CD4-positive, CD25-positive, alpha-beta regulatory T cell (primary cell): ENCODE measurements around the gene RPN1. TPM values are rescaled to one million over a fixed set of nuclear protein-coding genes. Genes with fewer than 3 reads are reported as not detected.
A peak's percentile ranks its signal among the peaks of the same experiment; 100 is the strongest.

Experiments
- ATAC-seq, 2 donors: fragments of 150-1000 bp; cut with Tn5 transposase; one replicate each; pipeline ENCODE4 v1.10.0; 2021; ENCODE audit warnings: low read depth in 2 of 2, moderate number of reproducible peaks in 2 of 2, moderate library complexity in 1 of 2
- DNase-seq, 3 donors: peaks; one replicate each; pipeline versions ENCODE4 v3.0.0 to v3.0.0-alpha.2; 2012 to 2022; ENCODE audit warnings: mixed read lengths in 1 of 3
- H3K27ac ChIP-seq: one replicate; pipeline ENCODE4 v1.7.0; 2013; ENCODE audit warnings: mild to moderate bottlenecking, low read length; ENCODE audit not compliant: insufficient read depth, poor library complexity, severe bottlenecking
- H3K27me3 ChIP-seq: one replicate; pipeline ENCODE4 v1.7.0; 2013; ENCODE audit warnings: low read length; ENCODE audit not compliant: control insufficient read depth, insufficient read depth
- H3K36me3 ChIP-seq: one replicate; pipeline ENCODE4 v1.7.0; 2013; ENCODE audit warnings: mild to moderate bottlenecking, low read length, moderate library complexity; ENCODE audit not compliant: control insufficient read depth, insufficient read depth
- H3K4me1 ChIP-seq: 2 replicates; pipeline ENCODE4 v1.7.0; 2013; ENCODE audit warnings: mild to moderate bottlenecking, low read length; ENCODE audit not compliant: insufficient read depth, control insufficient read depth, poor library complexity, severe bottlenecking
- H3K4me3 ChIP-seq: one replicate; pipeline ENCODE4 v1.7.0; 2013; ENCODE audit warnings: low read depth, mild to moderate bottlenecking, low read length, moderate library complexity
- H3K9me3 ChIP-seq, 2 experiments: 1 replicate in 1 of 2; 2 replicates in 1 of 2; pipeline ENCODE4 v1.7.0; 2013; ENCODE audit warnings: low read length in 2 of 2, mild to moderate bottlenecking in 1 of 2, moderate library complexity in 1 of 2; ENCODE audit not compliant: control insufficient read depth in 2 of 2
- H3K27ac Mint-ChIP-seq, 3 donors: one replicate each; pipeline ENCODE4 v1.8.0; 2020 to 2022; ENCODE audit warnings: mild to moderate bottlenecking in 3 of 3, mixed read lengths in 3 of 3, moderate library complexity in 2 of 3
- H3K27me3 Mint-ChIP-seq: one replicate; pipeline ENCODE4 v1.8.0; 2022; ENCODE audit warnings: mild to moderate bottlenecking, mixed read lengths
- H3K36me3 Mint-ChIP-seq: one replicate; pipeline ENCODE4 v1.8.0; 2020; ENCODE audit warnings: mixed read lengths
- H3K4me1 Mint-ChIP-seq, 4 donors: one replicate each; pipeline ENCODE4 v1.8.0; 2020 to 2022; ENCODE audit warnings: mixed read lengths in 4 of 4, mild to moderate bottlenecking in 1 of 4
- H3K4me3 Mint-ChIP-seq, 4 donors: one replicate each; pipeline ENCODE4 v1.8.0; 2020 to 2022; ENCODE audit warnings: mild to moderate bottlenecking in 4 of 4, mixed read lengths in 4 of 4, moderate library complexity in 3 of 4
- H3K9me3 Mint-ChIP-seq, 7 donors: one replicate each; pipeline ENCODE4 v1.8.0; 2020 to 2022; ENCODE audit warnings: mixed read lengths in 7 of 7, mild to moderate bottlenecking in 3 of 7, moderate library complexity in 2 of 7
- polyA plus RNA-seq, 4 donors: library from polyadenylated mRNA; unstranded; fragments of 300-500 nt; fragmentation: Illumina TruSeq; gene quantifications; one replicate each; pipeline ENCODE4 v1.2.3, GENCODE V29; 2021
- total RNA-seq: library from RNA; stranded (reverse); gene quantifications from one replicate; pipeline ENCODE4 v1.2.3, GENCODE V29; 2022

Gene RPN1
- total and polyA plus RNA-seq, 5 donors from 2014 or later: 94.4 to 283 (median 248) TPM

GRCh38 chr3:128616516-128617269, 33.9 kb downstream of the RPN1 start:
- Mint-ChIP-seq H3K27ac (peak overlapping the region; percentile 93 to 99 (median 97)), H3K36me3 (peaks cover 12% of the 10 kb centered on the region), H3K4me1 (peaks cover 13 to 31% (median 20%) of the 10 kb centered on the region in 4 donors), H3K27me3 (peaks cover 4% of the 10 kb centered on the region), H3K4me3 (peak overlapping the region; percentile 95 to 100 (median 98)), H3K9me3 (no peaks in the 10 kb centered on the region)
- DNase-seq: no peak
- ATAC-seq: no peak
- peaks cover 20% of the 10 kb centered on the region for H3K36me3 ChIP-seq
- H3K9me3 ChIP-seq: no peaks in the 10 kb centered on the region
- no peaks in the 10 kb centered on the region for H3K27me3 ChIP-seq
- H3K4me1 ChIP-seq: peaks cover 25% of the 10 kb centered on the region
- no peak overlapping the region for H3K4me3 ChIP-seq
- peak overlapping the region; percentile 85 for H3K27ac ChIP-seq

DNA sequence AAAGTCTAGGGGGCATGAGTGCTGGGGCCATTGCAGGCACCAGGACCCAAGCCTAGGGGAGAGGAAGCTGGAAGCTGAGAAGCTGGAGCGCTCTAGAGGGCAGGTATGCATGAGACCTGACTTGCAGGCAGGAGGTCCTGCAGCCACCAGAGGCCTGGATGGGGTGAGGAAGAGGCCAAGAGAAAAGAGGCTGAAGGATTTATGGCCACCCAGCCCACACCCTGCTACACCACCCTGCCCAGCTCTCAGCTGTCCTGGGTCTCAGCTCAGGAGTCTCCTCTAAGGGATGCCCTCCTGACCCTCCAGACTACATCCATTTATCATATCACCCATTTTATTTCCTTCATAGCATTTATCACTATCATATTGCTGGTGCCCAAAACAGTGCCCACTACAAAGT, 36.5 kb downstream of the RPN1 start:
- Mint-ChIP-seq H3K27me3 (peaks cover 4% of the 10 kb centered on the region), H3K27ac (no peak overlapping the region), H3K9me3 (no peaks in the 10 kb centered on the region), H3K4me3 (peak overlapping the region in 2 of 4 donors; percentile 38 to 78), H3K36me3 (peaks cover 3% of the 10 kb centered on the region), H3K4me1 (peaks cover 5 to 17% (median 12%) of the 10 kb centered on the region in 4 donors)
- Histone ChIP-seq H3K27me3 (no peaks in the 10 kb centered on the region), H3K27ac (no peak overlapping the region), H3K36me3 (no peaks in the 10 kb centered on the region), H3K4me3 (no peak overlapping the region), H3K9me3 (no peaks in the 10 kb centered on the region), H3K4me1 (peaks cover 19% of the 10 kb centered on the region)
- ATAC-seq: no peak
- DNase-seq: no peak

DNA sequence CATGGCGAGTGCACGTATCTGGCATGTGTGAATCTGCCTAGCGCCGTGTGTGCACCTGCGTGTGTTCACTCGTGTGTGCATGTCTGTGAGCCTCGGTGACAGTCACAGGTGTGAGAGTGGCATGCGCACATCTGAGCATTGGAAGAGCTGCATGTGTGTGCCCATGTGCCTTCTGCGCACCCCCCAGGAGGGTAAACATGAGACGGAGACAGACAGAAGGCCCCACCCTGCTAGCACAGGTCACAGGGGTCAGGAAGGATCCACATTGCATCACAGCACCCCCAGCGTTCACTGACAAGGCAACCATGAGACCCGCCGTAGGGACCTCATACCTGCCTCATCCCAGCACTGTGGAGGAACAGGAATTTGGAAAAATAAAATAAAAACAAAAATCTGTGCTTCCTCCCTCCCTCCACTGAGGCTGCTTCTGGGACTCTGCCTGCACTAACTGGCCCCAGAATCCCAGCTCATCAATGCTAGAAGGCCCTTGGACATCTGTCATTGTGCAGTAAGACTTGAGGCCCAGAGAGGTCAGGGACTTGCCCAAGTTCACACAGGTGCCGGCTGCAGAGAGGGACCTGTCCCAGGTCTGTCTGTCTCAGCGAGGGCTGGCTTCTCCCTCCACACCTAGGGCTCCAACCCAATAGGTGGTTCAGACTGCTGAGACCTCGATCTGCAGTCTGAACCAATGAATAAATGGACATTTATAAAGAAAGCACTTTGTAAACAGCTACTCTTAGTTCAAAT, 37.4 kb downstream of the RPN1 start:
- no peaks in the 10 kb centered on the region for H3K9me3 Mint-ChIP-seq
- peaks cover 4% of the 10 kb centered on the region for H3K27me3 Mint-ChIP-seq
- no peak overlapping the region for H3K27ac ChIP-seq
- no peaks in the 10 kb centered on the region for H3K36me3 ChIP-seq
- H3K4me1 Mint-ChIP-seq: peaks cover 0 to 9% (median 4%) of the 10 kb centered on the region in 4 donors
- H3K36me3 Mint-ChIP-seq: peaks cover 3% of the 10 kb centered on the region
- H3K4me3 Mint-ChIP-seq: peak overlapping the region in 1 of 4 donors; percentile 78
- H3K9me3 ChIP-seq: no peaks in the 10 kb centered on the region
- no peaks in the 10 kb centered on the region for H3K27me3 ChIP-seq
- ATAC-seq: no peak
- H3K27ac Mint-ChIP-seq: no peak overlapping the region
- peaks cover 11% of the 10 kb centered on the region for H3K4me1 ChIP-seq
- no peak for DNase-seq
- no peak overlapping the region for H3K4me3 ChIP-seq

GRCh38 chr3:128610451-128611070, 40.1 kb downstream of the RPN1 start:
- Mint-ChIP-seq H3K27me3 (peaks cover 5% of the 10 kb centered on the region), H3K9me3 (no peaks in the 10 kb centered on the region), H3K36me3 (no peaks in the 10 kb centered on the region), H3K4me1 (no peaks in the 10 kb centered on the region), H3K27ac (no peak overlapping the region), H3K4me3 (no peak overlapping the region)
- DNase-seq (no peak), ATAC-seq (no peak)
- Histone ChIP-seq H3K36me3 (no peaks in the 10 kb centered on the region), H3K9me3 (no peaks in the 10 kb centered on the region), H3K4me1 (peaks cover 6% of the 10 kb centered on the region), H3K4me3 (no peak overlapping the region), H3K27ac (no peak overlapping the region), H3K27me3 (no peaks in the 10 kb centered on the region)

DNA sequence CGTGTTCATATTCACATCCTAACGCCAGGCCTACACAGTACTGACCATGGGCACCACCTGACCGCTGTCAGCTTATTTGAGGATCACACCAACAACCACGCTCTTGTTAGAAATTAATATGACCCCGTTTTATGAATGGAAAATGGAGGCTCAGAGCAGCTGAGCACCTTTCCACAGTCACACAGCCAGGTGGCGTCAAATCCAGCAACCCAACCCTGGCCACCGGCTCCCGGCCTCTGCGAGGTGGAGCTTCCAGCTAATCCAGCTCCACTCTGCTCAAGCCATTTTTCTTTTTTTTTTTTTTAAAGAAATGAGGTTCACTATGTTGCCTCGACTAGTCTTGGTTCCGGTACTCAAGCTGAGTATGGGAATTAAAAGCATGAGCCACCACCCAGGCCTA, 41.3 kb downstream of the RPN1 start:
- no peaks in the 10 kb centered on the region for H3K36me3 Mint-ChIP-seq
- ATAC-seq (no peak), DNase-seq (no peak)
- no peaks in the 10 kb centered on the region for H3K27me3 ChIP-seq
- no peak overlapping the region for H3K4me3 ChIP-seq
- no peaks in the 10 kb centered on the region for H3K36me3 ChIP-seq
- no peak overlapping the region for H3K27ac ChIP-seq
- peaks cover 6% of the 10 kb centered on the region for H3K4me1 ChIP-seq
- H3K9me3 Mint-ChIP-seq: no peaks in the 10 kb centered on the region
- H3K4me1 Mint-ChIP-seq: no peaks in the 10 kb centered on the region
- H3K27me3 Mint-ChIP-seq: peaks cover 5% of the 10 kb centered on the region
- no peaks in the 10 kb centered on the region for H3K9me3 ChIP-seq
- H3K4me3 Mint-ChIP-seq: peak overlapping the region in 1 of 4 donors; percentile 54
- H3K27ac Mint-ChIP-seq: no peak overlapping the region

GRCh38 chr3:128607710-128608048, 42.9 kb downstream of the RPN1 start:
- ATAC-seq (no peak), DNase-seq (no peak)
- no peaks in the 10 kb centered on the region for H3K4me1 Mint-ChIP-seq
- no peaks in the 10 kb centered on the region for H3K9me3 ChIP-seq
- H3K27me3 ChIP-seq: no peaks in the 10 kb centered on the region
- no peaks in the 10 kb centered on the region for H3K36me3 ChIP-seq
- H3K4me3 Mint-ChIP-seq: peak overlapping the region in 2 of 4 donors; percentile 33 to 50
- H3K27me3 Mint-ChIP-seq: peaks cover 5% of the 10 kb centered on the region
- no peaks in the 10 kb centered on the region for H3K9me3 Mint-ChIP-seq
- no peak overlapping the region for H3K27ac Mint-ChIP-seq
- no peak overlapping the region for H3K27ac ChIP-seq
- H3K36me3 Mint-ChIP-seq: no peaks in the 10 kb centered on the region
- peaks cover 6% of the 10 kb centered on the region for H3K4me1 ChIP-seq
- H3K4me3 ChIP-seq: no peak overlapping the region

- Mint-ChIP-seq H3K4me3 (no peak overlapping the region), H3K4me1 (no peaks in the 10 kb centered on the region), H3K27ac (no peak overlapping the region), H3K27me3 (peaks cover 5% of the 10 kb centered on the region), H3K9me3 (no peaks in the 10 kb centered on the region), H3K36me3 (no peaks in the 10 kb centered on the region)
- Histone ChIP-seq H3K9me3 (no peaks in the 10 kb centered on the region), H3K4me1 (peaks cover 6% of the 10 kb centered on the region), H3K27ac (no peak overlapping the region), H3K36me3 (no peaks in the 10 kb centered on the region), H3K4me3 (no peak overlapping the region), H3K27me3 (no peaks in the 10 kb centered on the region)
- no peak for DNase-seq
- no peak for ATAC-seq
Measured at GRCh38 chr3:128606094-128606493, 44.5 kb downstream of the RPN1 start.
